ENCODE results near the gene GADL1.

DNA sequence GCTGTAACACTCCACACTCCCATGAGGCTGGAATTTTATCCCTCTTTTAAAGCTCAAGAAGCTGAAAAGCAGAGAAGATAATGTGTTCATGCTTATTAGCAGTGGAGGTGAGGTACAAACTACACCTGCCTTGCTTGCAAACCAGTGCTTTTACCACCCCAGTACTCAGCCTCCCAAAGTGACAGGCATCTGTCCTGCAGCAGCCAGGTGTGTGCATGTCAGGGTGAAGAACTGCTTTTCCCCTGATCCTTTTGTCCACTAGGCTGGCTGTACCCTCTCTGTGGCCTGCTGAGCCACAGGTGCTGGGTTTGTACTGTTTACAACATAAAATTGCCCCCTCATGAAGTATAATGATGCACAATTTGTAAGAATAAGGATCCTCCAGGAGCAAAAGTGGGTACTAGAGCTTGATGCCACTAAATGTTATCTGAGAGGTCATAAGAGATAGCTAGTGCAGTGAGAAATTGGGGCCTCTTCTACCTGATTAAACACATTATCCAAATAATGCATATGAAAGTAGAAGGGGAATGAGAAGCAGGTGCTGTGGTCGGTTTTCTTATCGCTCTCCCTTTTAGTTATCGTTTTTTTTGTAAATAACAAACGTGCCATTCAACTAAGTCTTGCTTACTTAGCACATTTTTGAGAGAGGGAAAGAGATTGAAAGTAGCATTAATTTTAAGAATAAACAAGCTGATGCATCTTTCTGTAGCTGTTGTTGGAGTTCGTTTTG lies 39.2 kb upstream of the GADL1 start:
- TF ChIP-seq CTCF (optimal IDR thresholded peaks at IDR 0.05 in 1 of 3, IDR thresholded peaks at IDR 0.05 in 1 of 3, conservative IDR thresholded peaks at IDR 0.05 in 1 of 3; ENCODE audit: extremely low read depth in 1 of 3, insufficient read depth in 2 of 3, low read length in 3 of 3) (no peak), EZH2 (IDR thresholded peaks at IDR 0.05; ENCODE audit: low read length) (no peak)
